GM12878 (cell line): ENCODE data around the gene SSRP1. TPM values are rescaled to one million over a fixed set of nuclear protein-coding genes. Genes with fewer than 3 reads are reported as not detected.

Experiments used
- ATAC-seq: fragments of 200-7000 bp; cut with Tn5 transposase; 3 replicates; pipeline ENCODE4 v1.9.1; 2020; ENCODE audit warnings: mild to moderate bottlenecking, moderate library complexity
- BruUV-seq: library from RNA; stranded (reverse); fragments of 400-500 nt; replicated peaks from 2 replicates; lab custom pipeline; 2021; lab: Mats Ljungman, UMichigan
- CTCF ChIA-PET: fragments of 300-600 bp; sonication (Branson Sonifier 250); formaldehyde crosslinking; extraction: SDS; loops from one replicate; lab custom pipeline; 2021; ENCODE audit warnings: inconsistent platforms; lab: Yijun Ruan, JAX
- POLR2A ChIA-PET: fragments of 350-600 bp; formaldehyde crosslinking; extraction: SDS; loops from one replicate; lab custom pipeline; 2021; ENCODE audit warnings: inconsistent platforms; lab: Charles Lee
- RAD21 ChIA-PET: fragments of 300-600 bp; sonication (Branson Sonifier 250); formaldehyde crosslinking; loops from one replicate; lab custom pipeline; 2023; ENCODE audit warnings: antibody characterized with exemption; ENCODE audit not compliant: unreplicated experiment; lab: Charles Lee
- SMC1A ChIA-PET: fragments of 300-600 bp; sonication (Branson Sonifier 250); formaldehyde crosslinking; loops from one replicate; lab custom pipeline; 2023; ENCODE audit not compliant: unreplicated experiment, uncharacterized antibody; lab: Charles Lee
- DNase-seq: peaks from one replicate; pipeline ENCODE4 v3.0.0-alpha.2; 2011; ENCODE audit warnings: low read depth, low spot score
- FAIRE-seq: peaks from 3 replicates; lab custom pipeline; 2011; peaks lifted over from hg19 to GRCh38; lab: Jason Lieb, UNC
- H2AFZ ChIP-seq: 2 replicates; pipeline ENCODE4 v1.6.0; 2011; ENCODE audit warnings: low read depth, low read length, control low read depth; ENCODE audit not compliant: control insufficient read depth
- H3K27ac ChIP-seq: 2 replicates; pipeline ENCODE4 v1.5.1; 2011; ENCODE audit warnings: control low read depth; ENCODE audit not compliant: control insufficient read depth, insufficient read depth
- H3K27me3 ChIP-seq, 2 experiments: replicated peaks in 1 of 2; 2 replicates each; pipeline versions ENCODE4 v1.6.0 to v1.6.1; 2011; ENCODE audit warnings: low read length in 1 of 2; ENCODE audit not compliant: control insufficient read depth in 2 of 2, insufficient read depth in 2 of 2
- H3K36me3 ChIP-seq, 2 experiments: 2 replicates each; pipeline ENCODE4 v1.5.1; 2011; ENCODE audit warnings: low read length in 1 of 2; ENCODE audit not compliant: control insufficient read depth in 2 of 2, insufficient read depth in 2 of 2
- H3K4me1 ChIP-seq: 2 replicates; pipeline ENCODE4 v1.6.1; 2011; ENCODE audit warnings: mild to moderate bottlenecking, low read length, moderate library complexity, mixed read lengths; ENCODE audit not compliant: control insufficient read depth, insufficient read depth
- H3K4me2 ChIP-seq: 2 replicates; pipeline ENCODE4 v1.6.0; 2011; ENCODE audit warnings: control low read depth; ENCODE audit not compliant: control insufficient read depth, insufficient read depth
- H3K4me3 ChIP-seq: fragments of 200-600 bp; sonication (generic); 2 replicates; pipeline ENCODE4 v1.5.1; 2016
- H3K79me2 ChIP-seq: 2 replicates; pipeline ENCODE4 v1.6.0; 2011; ENCODE audit warnings: low read length; ENCODE audit not compliant: control insufficient read depth, insufficient read depth
- H3K9ac ChIP-seq: 2 replicates; pipeline ENCODE4 v1.8.0; 2011; ENCODE audit warnings: low read length, control low read depth, mixed read lengths; ENCODE audit not compliant: control insufficient read depth, insufficient read depth
- H3K9me3 ChIP-seq: replicated peaks from 3 replicates; pipeline ENCODE4 v1.5.1; 2011; ENCODE audit warnings: mild to moderate bottlenecking, low read length; ENCODE audit not compliant: control insufficient read depth, insufficient read depth
- H4K20me1 ChIP-seq: 2 replicates; pipeline ENCODE4 v1.6.0; 2011; ENCODE audit not compliant: control insufficient read depth, insufficient read depth
- E2F8 ChIP-seq: fragments of 450-650 bp; IDR thresholded peaks from 2 replicates; pipeline ENCODE4 v1.6.1; 2018; ENCODE audit warnings: mild to moderate bottlenecking, low read depth, moderate library complexity; ENCODE audit not compliant: partially characterized antibody
- EZH2 ChIP-seq: IDR thresholded peaks from 2 replicates; pipeline ENCODE4 v1.6.1; 2012; ENCODE audit warnings: low read depth, mild to moderate bottlenecking, control low read depth, inconsistent platforms, low read length, borderline replicate concordance; ENCODE audit not compliant: control insufficient read depth
- FOS ChIP-seq: IDR thresholded peaks from 3 replicates; pipeline ENCODE4 v1.6.1; 2011; ENCODE audit warnings: borderline replicate concordance; ENCODE audit not compliant: insufficient read length; ENCODE audit errors: extremely low read depth
- ZNF622 ChIP-seq: fragments of 450-650 bp; IDR thresholded peaks from 2 replicates; pipeline ENCODE4 v1.6.1; 2017; ENCODE audit warnings: mild to moderate bottlenecking, inconsistent platforms
- WGBS: methylation state at CpG from one replicate; pipeline ENCODE4 v1.1.6; 2016; ENCODE audit warnings: low lambda C conversion rate; ENCODE audit not compliant: insufficient replicate concordance, insufficient coverage; ENCODE audit errors: missing lambda C conversion rate; 5-methylcytosine and 5-hydroxymethylcytosine counted together
- in situ Hi-C: fragments of 300-500 bp; cut with MboI; formaldehyde crosslinking; loops from 9 replicates; pipeline ENCODE4 v1.14.3; 2018; ENCODE audit warnings: mixed read lengths
- intact Hi-C: fragments of 100-400 bp; cut with micrococcal nuclease; formaldehyde crosslinking; loops from one replicate; pipeline ENCODE4 v1.14.2; 2022; ENCODE audit not compliant: unreplicated experiment
- polyA plus RNA-seq, 11 experiments: library from polyadenylated mRNA; depleted of rRNA in 4 of 11; unstranded in 6 of 11; stranded (reverse) in 5 of 11; fragments of >200 nt; fragmentation: Nextera tagmentation in 4 of 11; fragmentation: Illumina TruSeq in 1 of 11; extraction: Ambion mirVana in 4 of 11; extraction: Trizol in 1 of 11; gene quantifications; 1 replicate in 1 of 11; 2 replicates in 10 of 11; pipeline versions ENCODE4 v1.2.1 to v1.2.3, GENCODE V29; 2011 to 2016; ENCODE audit warnings: inconsistent platforms in 2 of 11, missing spikeins in 2 of 11, low read depth in 1 of 11
- total RNA-seq, 4 experiments: library from RNA; depleted of rRNA in 3 of 4; stranded (reverse); fragments of >200 nt in 3 of 4; fragmentation: Illumina TruSeq in 1 of 4; extraction: Trizol in 1 of 4; gene quantifications; 2 replicates each; pipeline versions ENCODE4 v1.2.1 to v1.2.3, GENCODE V29; 2013 to 2021

The SSRP1 gene
- total and polyA plus RNA-seq, 10 of the 15 experiments (the other 5 are each of a cell fraction or from before 2014, with no cell fraction given): 73.6 to 279 (median 138) TPM

- intact Hi-C loops (no loop called here), in situ Hi-C loops (no loop called here)
- H3K79me2 ChIP-seq: no peaks in the 10 kb centered on the region
- TF ChIP-seq ZNF622 (no peak), E2F8 (no peak), EZH2 (no peak), FOS (no peak)
- BruUV-seq: no TSS peak
- H3K36me3 ChIP-seq: peaks cover 0 to 2% of the 10 kb centered on the region in 2 experiments; a peak in 2 of 4 replicates
- H3K27ac ChIP-seq: no peak overlapping the region
- no peak overlapping the region for H3K4me3 ChIP-seq
- RAD21 ChIA-PET: interaction anchor here (1.4 kb wide), 1 partner anchor 15 kb away, joined by 4 read pairs; no protein-coding TSS in a partner anchor
- 92% methylated on average over 21 of the region's 22 CpGs for WGBS
- H3K9me3 ChIP-seq: no peaks in the 10 kb centered on the region
- FAIRE-seq (no peak), ATAC-seq (no peak), DNase-seq (no peak)
- CTCF ChIA-PET: interaction anchor here (2.3 kb wide), 1 partner anchor 8 kb away, joined by 9 read pairs; no protein-coding TSS in a partner anchor
- H3K27me3 ChIP-seq: no peaks in the 10 kb centered on the region
- H4K20me1 ChIP-seq: no peaks in the 10 kb centered on the region
- H3K9ac ChIP-seq: no peak overlapping the region
- no peak overlapping the region for H3K4me2 ChIP-seq
- peaks cover 8% of the 10 kb centered on the region for H3K4me1 ChIP-seq
- SMC1A ChIA-PET: no interaction called here
- POLR2A ChIA-PET: interaction anchor here (1.4 kb wide), 1 partner anchor 8 kb away, joined by 8 read pairs; no protein-coding TSS in a partner anchor
- H2AFZ ChIP-seq: no peak overlapping the region
These were observed 15.5 kb downstream of the SSRP1 start for GRCh38 chr11:57320067-57320718.
